DMS 273 (cell line): ENCODE results near the gene STAM.

Source experiments
- DNase-seq: peaks from one replicate; lab custom pipeline; 2025; ENCODE audit not compliant: unreplicated experiment; lab: John Stamatoyannopoulos, UW

Gene STAM

GRCh38 chr10:17725703-17726102 is 81.8 kb downstream of the STAM start:
- no peak for DNase-seq

- DNase-seq: no peak
Observed at GRCh38 chr10:17729630-17730029, 85.7 kb downstream of the STAM start.

GRCh38 chr10:17730667-17731066 is 86.7 kb downstream of the STAM start:
- no peak for DNase-seq

- no peak for DNase-seq
Observed at GRCh38 chr10:17731331-17732020, 87.5 kb downstream of the STAM start.

GRCh38 chr10:17733620-17734019 is 89.7 kb downstream of the STAM start:
- DNase-seq: no peak

GRCh38 chr10:17734432-17735080 is 90.6 kb downstream of the STAM start:
- no peak for DNase-seq

GRCh38 chr10:17735166-17735941 is 91.4 kb downstream of the STAM start:
- DNase-seq: no peak

- DNase-seq: no peak
Observed at GRCh38 chr10:17736223-17736622, 92.3 kb downstream of the STAM start.

- peak; percentile 56 for DNase-seq
Observed at GRCh38 chr10:17737027-17737965, 93.3 kb downstream of the STAM start.

- DNase-seq: no peak
Observed at GRCh38 chr10:17740668-17741067, 96.7 kb downstream of the STAM start.

- DNase-seq: peak; percentile 57
Observed at GRCh38 chr10:17742918-17743317, 99.0 kb downstream of the STAM start.

- DNase-seq: no peak
Observed at GRCh38 chr10:17743437-17743836, 99.5 kb downstream of the STAM start.

- no peak for DNase-seq
Observed at GRCh38 chr10:17744341-17744861, 100.5 kb downstream of the STAM start.

- DNase-seq: peak; percentile 2
Observed at GRCh38 chr10:17747883-17748550, 104.1 kb downstream of the STAM start.

- DNase-seq: no peak
Observed at GRCh38 chr10:17749890-17750289, 105.9 kb downstream of the STAM start.

- no peak for DNase-seq
Observed at GRCh38 chr10:17751781-17752445, 108.0 kb downstream of the STAM start, which contains the start of gene TMEM236. Gene TMEM236 (plus strand): TSS chr10:17752201. CDS start chr10:17752296, 95 bp downstream.

GRCh38 chr10:17756557-17757217 is 112.7 kb downstream of the STAM start:
- DNase-seq: peak; percentile 26

GRCh38 chr10:17758200-17758599 is 114.2 kb downstream of the STAM start:
- DNase-seq: no peak

GRCh38 chr10:17758896-17759295 is 114.9 kb downstream of the STAM start:
- no peak for DNase-seq
